SK-MEL-5 (cell line): ENCODE results near the gene SLC16A3. TPM values are rescaled to one million over a fixed set of nuclear protein-coding genes. Genes with fewer than 3 reads are reported as not detected.

Source experiments
- DNase-seq: peaks from one replicate; pipeline ENCODE4 v3.0.0-alpha.2; 2016; ENCODE audit warnings: low read depth, low spot score
- in situ Hi-C: cut with HindIII; loops from 2 replicates; pipeline ENCODE4 v1.10.0; 2016; ENCODE audit warnings: low sequenced_read_pairs, high pct_unique_total_duplicates, low pct_unique_long_range_greater_than_20kb
- total RNA-seq: library from RNA; depleted of rRNA; stranded (reverse); fragments of >200 nt; shearing (Covaris generic); gene quantifications from 2 replicates; pipeline ENCODE4 v1.2.3, GENCODE V29; 2014

Gene SLC16A3
- total RNA-seq, 1 experiment from 2014 or later, result 12.8 TPM

DNA sequence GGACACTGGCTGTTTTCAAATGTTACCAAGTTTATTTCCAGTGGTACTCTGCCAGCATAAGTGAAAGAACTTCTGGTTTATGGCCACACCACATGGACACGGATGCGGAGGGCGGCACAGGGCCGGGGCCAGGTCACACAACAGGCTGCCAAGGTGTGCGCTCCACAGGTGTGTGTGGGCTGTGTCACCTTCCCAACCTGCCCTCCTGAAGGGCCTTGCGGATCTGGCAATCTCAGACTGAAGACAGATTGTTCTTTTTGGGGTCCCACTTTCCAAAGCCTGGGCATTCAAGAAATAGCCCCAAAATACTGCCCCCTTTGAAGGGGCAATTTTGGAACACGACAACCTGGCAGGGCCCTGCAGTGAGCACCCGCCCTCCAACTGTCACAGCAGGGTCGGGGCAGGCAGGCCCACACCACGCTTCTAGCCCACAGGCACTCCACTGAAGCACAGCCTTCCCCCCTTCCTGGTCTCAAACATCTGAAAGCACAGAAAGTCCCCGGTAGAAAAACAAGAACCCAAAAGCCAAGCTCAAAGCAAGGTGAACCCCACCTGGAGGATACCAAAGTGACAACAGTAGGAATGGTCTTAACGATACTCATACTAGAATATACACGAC is 41.1 kb downstream of the SLC16A3 start:
- in situ Hi-C loops, result no loop called here

DNA sequence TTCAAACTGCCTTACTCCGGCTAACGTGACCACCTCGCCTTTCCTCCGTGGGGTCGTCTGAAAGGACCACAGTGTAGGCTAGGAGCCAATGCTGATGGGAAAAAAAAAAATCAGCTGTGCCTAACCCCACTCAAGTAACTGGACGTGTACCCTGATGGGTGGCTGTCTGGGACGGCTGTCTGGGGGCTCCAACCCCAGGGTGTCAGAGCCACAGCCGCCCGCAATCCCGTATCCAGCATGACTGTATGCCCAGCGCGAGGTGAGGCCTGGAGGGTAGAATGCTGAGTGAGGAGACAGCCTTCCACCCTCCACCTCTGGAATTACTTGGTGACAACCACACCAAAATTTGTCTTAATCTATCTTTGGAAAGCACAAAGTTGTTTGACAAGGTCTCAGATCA is 41.8 kb downstream of the SLC16A3 start:
- in situ Hi-C loops, result no loop called here
- DNase-seq, result no peak

More for the DNA sequence above, 41.1 kb downstream of the SLC16A3 start:
- DNase-seq, result no peak

DNA sequence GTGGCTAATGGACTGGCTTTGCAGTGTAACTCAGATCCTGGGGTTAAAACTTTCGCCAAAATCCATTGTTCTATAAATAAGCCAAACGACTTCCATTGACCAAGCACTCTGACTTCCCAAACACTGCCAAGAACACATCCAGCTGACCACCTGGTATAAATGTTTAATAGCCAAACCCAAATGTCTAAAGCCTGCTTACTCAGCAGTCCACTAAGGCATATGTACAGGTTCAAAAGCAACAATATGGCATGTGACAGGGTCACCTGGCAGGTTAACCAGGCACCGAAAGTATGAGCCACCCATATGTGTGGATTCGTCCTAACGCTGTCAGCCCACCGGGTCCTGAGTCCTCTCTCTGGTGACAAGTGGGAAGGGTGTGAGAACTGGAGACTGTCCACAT is 42.6 kb downstream of the SLC16A3 start:
- in situ Hi-C loops, result no loop called here
- DNase-seq, result no peak

DNA sequence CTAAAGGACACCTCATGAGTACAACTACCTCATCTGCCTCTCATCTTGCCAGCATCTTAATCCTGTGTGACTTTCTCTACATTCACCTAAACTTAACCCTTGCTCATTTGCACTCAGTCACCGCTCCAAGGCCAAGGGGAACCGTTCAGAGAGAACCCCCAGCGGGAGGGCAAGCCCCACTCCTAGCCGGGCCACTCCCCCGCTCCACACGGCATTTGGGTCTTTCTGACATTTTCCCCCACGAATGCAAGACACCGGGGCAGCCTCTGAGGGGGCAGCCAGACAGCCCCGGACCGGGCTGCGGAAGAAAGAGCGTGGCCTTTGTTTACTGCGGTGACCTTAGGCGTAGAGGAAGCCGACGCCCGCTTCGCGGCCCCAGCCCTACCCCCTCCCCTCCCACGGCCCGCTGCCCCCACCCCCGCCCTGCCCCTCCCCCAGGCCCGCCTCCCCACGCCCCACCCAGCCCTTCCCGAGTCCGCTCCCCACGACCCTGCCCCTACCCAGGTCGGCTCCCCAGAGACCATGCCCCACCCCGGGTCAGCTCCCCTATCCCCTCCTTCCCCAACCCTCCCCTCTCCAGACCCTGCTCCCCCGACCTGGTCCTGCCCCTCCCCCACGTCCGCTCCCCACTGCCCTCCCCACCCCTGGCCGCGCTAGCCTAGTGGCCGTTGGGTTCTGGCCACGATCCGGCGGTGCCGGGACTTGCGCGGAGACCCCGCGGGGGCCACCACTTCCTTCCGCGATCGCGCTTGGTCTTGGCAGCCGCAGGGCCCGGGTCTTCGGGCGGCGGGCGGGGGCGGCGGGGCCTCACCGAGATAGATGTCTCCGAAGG is 43.9 kb downstream of the SLC16A3 start:
- peak; percentile 15 for DNase-seq
- in situ Hi-C loops, result no loop called here

DNA sequence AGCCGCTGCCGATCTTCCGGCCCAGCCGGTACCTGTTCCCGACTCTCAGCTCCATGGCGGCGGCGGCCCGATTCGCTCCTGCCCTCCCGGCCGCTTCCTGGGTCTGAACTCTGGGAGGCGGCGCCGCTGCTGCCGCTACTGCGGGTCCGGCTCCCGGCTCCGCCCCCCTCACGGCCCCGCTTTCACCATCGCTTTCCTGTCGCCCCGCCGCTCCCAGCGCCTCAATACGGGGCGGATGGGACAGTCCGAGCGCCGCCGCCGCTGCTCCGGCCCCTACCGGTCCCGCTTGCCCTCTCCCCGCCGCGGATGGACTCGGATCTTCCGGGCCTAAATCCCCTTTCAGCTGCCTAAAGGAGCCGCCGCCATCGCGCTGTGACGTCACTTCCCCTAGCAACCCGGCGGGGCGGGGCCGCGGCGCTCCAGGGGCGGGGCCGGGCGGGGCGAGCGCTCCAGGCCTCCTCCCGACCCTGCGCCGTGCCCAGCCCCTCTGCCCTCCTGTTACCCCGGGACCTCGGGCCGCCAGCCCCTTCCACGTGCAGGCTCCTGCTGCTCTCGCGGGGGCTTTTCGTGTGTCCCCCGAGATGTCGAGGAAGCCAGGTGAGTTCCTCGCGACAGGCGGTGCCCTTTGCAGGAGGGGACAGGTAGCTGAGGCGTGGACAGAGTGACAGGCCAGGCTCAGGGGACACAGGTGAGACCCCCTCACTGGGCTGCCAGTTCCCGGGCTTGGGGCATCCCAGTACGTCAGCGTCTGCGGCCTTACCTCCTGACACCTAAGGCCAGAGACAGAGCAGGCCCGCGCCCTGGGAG is 44.7 kb downstream of the SLC16A3 start, which contains the start of gene CSNK1D:
Gene CSNK1D (minus strand): TSS at position 374 of the 807 bp plus-strand sequence. CDS start 319 bp downstream, at position 55.
- in situ Hi-C loops, result no loop called here
- peak; percentile 83 for DNase-seq

DNA sequence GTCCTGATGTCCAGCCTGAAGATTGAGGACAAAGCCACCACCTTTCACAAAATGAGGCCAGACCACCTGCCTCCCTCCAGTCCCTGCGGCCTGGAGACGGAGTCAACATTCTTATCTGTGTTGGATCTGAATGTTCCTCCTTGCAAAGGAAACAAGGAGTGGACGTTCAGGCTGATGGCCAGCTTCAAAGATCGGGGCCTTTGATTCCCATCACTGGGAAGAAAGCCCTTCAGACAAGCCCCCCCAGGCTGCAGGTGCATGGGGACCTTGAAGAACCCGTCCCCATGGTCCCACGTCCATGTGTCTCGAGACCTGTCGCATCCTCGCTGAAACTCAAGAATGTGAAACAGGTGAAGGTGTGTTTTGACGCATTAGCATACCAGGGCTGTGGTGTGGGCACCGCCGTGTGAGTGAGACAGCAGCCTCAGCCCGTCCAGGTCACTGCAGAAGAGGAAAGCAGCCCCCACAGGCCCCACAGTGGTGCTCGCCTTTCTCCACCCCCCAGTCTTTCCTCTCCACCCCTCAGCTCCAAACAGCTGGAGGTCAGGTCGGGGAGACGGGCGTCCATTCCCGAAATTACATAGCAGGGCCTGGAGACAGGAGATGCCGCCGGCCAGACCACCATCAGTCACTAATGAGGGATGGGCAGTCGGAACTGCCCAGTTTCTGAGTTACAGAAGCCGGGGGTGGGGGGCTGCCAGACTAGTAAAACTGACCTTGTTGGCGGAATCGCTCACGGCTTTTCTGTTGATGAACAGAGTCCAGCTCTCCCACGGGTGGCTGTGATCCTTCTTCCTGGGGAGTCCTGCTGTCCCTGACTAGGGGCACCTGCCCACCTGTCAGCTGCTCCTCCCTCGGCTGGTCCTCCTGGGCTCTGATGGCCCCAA is 45.5 kb downstream of the SLC16A3 start:
- in situ Hi-C loops, result no loop called here
- DNase-seq, result no peak

DNA sequence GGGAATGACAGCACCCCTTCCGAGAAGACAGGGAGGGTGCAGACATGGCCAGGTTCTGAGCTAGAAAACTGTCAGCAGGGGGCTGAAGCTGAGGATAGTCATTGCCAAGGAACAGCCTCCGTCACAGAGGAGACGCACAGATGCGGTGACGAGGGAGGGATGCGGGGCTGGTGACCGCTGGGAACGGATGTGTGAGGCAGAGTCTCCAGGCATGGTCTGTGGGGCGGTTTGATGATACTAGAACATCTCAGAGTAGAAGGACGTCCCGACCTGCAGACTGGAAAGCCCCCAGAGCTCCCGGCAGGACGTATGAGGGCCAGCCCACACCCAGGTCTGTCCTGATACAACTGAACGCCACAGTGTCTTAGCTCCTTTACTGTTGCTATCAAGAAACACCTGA is 46.5 kb downstream of the SLC16A3 start:
- DNase-seq, result no peak
- in situ Hi-C loops, result no loop called here

DNA sequence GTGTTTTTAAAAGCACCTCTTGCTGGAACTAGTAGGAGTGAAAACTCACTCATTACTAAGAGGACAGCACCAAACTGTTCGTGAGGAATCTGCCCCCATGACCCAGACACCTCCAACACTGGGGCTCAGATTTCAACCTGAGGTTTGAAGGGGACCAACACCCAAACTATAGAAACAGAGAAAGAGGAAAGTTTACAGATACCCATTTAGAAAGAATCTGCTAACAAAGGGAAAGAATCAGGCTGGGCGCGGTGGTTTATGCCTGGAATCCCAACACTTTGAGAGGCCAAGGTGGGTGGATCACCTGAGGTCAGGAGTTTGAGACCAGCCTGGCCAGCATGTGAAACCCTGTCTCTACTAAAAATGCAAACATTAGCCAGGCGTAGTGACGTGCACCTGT is 48.1 kb downstream of the SLC16A3 start:
- DNase-seq, result no peak
- in situ Hi-C loops, result no loop called here

DNA sequence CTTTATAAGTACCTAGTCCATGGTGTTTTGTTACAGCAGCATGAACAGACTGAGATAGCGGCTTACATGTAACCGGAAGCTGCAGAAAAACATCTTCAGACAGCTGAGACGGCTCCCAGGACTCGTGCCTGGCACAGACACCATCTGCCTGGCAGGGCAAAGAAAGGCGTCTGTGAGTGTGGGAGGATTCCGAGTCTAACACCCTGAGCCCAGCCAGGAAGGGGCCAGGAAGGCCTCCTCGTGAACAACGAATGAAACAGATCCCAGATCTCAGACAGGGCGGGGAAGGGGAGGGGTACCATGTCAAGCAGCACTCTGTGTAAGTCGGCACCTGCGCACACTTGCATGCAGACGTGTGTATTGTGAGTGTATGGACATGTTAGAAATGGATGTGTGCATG is 49.0 kb downstream of the SLC16A3 start:
- in situ Hi-C loops, result no loop called here

DNA sequence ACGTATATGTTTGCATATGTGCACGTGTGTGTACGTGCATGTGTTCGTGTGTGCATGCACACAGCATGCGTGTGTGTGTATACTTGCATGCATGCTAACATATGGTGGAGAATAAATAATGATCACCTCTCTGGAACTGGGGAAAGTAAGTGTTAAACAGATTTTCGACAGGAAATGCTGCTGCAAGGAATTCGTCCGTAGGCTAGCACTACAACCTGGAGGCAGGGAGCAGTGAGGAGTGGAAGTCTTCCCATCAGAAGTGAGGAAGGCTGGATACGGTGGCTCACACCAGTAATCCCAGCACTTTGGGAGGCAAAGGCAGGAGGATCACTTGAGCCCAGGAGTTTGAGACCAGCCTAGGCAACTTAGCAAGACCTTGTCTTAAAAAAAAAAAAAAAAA is 49.5 kb downstream of the SLC16A3 start:
- in situ Hi-C loops, result no loop called here
- no peak for DNase-seq

More for the DNA sequence above, 49.0 kb downstream of the SLC16A3 start:
- no peak for DNase-seq

DNA sequence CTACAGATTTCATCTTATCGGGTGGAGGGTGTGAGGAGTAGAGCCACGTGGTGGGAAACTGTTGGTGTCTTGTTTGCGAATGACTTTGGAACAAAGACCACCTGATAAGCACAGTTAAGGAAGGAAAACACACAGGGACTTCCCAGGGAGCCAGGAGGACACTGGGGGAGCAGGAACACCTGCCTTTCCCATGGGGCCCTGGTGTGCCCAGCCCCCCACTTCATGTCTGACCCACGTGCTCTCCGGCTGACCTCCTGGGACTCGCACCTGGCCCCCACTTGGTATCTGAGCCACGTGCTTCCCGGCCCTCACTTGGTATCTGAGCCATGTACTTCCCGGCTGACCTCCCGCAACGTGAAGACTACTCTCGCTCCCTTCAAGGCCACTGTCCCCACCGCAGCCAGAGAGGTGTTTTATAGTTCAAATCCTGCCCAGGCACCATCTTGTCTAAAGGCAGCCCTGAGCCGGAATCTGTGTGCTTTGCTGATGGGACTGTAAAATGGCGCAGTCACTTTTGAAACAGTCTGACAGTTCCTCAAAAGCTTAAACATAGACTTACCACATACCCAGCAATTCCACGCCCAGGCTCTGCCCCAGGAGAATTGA is 50.0 kb downstream of the SLC16A3 start:
- DNase-seq, result no peak
- in situ Hi-C loops, result no loop called here

DNA sequence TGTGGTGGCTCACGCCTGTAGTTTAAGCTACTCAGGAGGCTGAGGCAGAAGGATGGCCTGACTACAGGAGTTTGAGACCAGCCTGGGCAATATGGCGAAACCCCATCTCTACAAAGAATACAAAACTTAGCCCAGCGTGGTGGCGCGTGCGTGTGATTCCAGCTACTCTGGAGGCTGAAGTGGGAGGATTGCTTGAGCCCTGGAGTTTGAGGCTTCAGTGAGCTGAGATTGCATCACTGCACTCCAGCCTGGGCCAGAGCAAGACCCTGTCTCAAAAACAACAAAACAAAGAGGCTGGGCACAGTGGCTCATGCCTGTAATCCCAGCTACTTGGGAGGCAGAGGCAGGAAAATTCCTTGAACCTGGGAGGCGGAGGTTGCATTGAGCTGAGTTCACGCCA is 51.7 kb downstream of the SLC16A3 start:
- no peak for DNase-seq
- in situ Hi-C loops, result no loop called here

DNA sequence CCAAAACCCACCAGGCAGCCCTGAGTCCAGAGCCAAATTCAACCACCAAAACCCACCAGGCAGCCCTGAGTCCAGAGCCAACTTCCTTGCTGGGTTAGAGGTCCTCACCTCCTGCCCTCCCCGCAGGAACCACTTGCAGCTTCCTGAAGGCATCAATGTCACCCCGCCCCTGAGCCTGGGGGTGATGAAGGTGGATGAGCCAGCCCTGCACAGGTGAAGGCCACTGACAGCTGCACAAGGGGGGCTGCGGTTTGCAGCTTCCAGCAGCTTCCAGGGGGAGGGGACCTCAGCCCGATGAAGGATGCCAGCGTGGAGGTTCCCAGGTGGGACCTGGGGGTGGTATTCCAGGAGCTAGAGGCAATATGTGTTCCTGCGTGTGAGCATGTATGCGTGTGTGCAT is 52.2 kb downstream of the SLC16A3 start:
- in situ Hi-C loops, result no loop called here
- DNase-seq, result no peak

DNA sequence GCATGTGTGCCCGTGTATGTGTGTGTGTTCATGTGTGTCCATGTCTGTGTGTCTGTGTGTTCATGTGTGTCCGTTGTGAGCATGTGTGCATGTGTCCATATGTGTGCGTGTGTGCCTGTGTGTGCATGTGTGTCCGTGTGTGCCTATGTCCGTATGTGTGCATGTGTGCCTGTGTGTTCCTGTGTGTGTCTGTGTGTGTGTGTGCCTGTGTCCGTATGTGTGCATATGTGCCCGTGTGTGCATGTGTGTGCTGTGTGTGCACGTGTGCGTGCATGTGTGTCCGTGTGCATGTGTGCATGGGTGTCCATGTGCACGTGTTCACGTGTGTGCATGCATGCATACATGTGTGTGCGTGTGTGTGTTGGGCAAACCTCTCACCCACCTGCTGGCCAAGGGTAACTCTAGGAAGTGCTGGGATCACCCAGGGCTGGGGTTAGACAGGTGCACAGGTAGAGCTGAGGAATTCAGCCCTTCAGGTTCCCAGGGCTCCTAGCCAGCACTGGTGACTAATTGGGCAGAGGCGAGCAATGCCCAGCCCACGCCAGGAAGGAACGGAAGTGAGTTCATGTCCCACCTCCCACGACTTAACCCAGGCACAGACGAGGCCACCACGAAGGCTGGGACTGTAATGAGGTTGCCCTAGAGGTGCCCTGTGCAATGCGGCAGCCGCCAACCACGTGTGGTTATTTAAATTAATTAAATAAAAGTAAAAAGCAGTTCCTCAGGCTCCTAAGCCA is 52.8 kb downstream of the SLC16A3 start:
- in situ Hi-C loops, result no loop called here
- no peak for DNase-seq

DNA sequence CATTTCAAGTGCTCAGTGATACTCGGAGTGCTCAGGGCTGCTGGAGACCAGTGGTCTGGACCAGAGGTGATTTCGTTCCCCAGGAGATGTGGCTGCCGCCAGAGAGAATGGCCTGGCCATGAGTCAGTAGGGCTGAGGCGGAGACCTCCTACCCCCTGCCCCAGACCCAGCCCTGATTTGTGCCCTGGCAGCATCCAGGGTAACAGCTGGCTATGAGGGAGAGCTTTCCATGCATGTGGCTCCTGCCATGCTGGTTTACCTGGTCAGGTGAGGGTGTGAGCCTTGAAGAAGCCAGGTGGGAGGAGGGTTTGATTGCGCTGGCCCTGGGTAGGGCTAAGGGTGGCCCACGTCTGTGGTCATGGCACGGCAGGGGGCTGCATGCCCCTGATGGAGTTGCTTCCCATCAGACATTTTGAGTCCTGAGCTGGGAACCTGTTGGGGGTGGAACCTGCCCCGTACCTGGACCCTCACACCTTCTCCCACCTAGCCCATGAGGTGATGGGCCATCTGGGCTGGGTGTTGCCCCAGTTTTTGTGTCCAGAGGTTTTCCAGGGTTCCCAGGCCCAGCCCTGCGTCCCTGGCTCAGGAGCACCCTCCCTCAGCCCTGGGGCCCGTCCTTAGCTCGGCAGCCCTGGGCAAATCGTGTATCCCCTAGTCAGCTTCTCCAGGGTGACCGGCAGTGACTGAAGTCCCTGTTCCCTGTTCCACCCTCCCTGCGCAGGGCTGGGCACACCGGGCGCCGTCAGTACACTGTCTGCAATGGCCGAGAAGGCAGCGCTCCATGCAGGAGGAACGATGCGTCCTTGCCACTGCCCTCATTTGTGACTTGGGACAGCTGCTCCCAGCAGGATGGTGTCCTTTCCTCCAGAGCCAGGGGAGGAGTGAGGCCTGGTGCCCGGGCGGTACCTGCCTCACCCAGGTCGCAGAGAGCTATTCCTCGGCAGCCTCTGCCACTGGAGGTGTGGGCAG is 53.7 kb downstream of the SLC16A3 start:
- no peak for DNase-seq
- in situ Hi-C loops, result no loop called here
